HEK293 (cell line): ENCODE results near the gene NTNG1.

Experiments
- CTCF ChIA-PET: fragments of 350-600 bp; formaldehyde crosslinking; extraction: SDS; loops from one replicate; lab custom pipeline; 2021; ENCODE audit warnings: antibody characterized with exemption; lab: Yijun Ruan, JAX
- POLR2A ChIA-PET: fragments of 300-600 bp; formaldehyde crosslinking; extraction: SDS; loops from one replicate; lab custom pipeline; 2020; ENCODE audit warnings: antibody characterized with exemption, inconsistent platforms; lab: Yijun Ruan, JAX
- H3K27ac ChIP-seq: fragments of 200-500 bp; sonication (Bioruptor generic); 2 replicates; pipeline ENCODE4 v1.5.1; 2014; ENCODE audit warnings: low read depth, low read length, control low read depth, inconsistent platforms; ENCODE audit errors: extremely low read depth
- H3K36me3 ChIP-seq, 2 experiments: fragments of 200-500 bp in 1 of 2; sonication (Bioruptor generic) in 1 of 2; 1 replicate in 1 of 2; 2 replicates in 1 of 2; pipeline ENCODE4 v1.5.1; 2014 to 2017; ENCODE audit warnings: inconsistent platforms in 2 of 2, low read length in 2 of 2; ENCODE audit not compliant: control insufficient read depth in 2 of 2, insufficient read depth in 1 of 2
- H3K4me1 ChIP-seq: fragments of 200-500 bp; sonication (Bioruptor generic); 2 replicates; pipeline ENCODE4 v1.5.1; 2014; ENCODE audit warnings: mild to moderate bottlenecking, low read length, inconsistent platforms; ENCODE audit not compliant: control insufficient read depth, insufficient read depth
- H3K4me3 ChIP-seq: 2 replicates; pipeline ENCODE4 v1.5.1; 2011; ENCODE audit warnings: low read depth, mild to moderate bottlenecking, control low read depth, low read length, moderate library complexity
- H3K9me3 ChIP-seq: fragments of 200-500 bp; sonication (Bioruptor generic); 2 replicates; pipeline ENCODE4 v1.5.1; 2014; ENCODE audit warnings: low read depth, low read length, inconsistent platforms; ENCODE audit not compliant: control insufficient read depth, insufficient read depth
- GLIS1 ChIP-seq: fragments of 450-650 bp; formaldehyde crosslinking; IDR thresholded peaks from 2 replicates; pipeline ENCODE4 v1.5.1; 2016; ENCODE audit warnings: missing biosample characterization, missing genetic modification characterization
- GLIS2 ChIP-seq: fragments of 450-650 bp; formaldehyde crosslinking; IDR thresholded peaks from 2 replicates; pipeline ENCODE4 v1.5.1; 2016; ENCODE audit warnings: missing biosample characterization, missing genetic modification characterization
- HOXA7 ChIP-seq: sonication (generic); formaldehyde crosslinking; IDR thresholded peaks from 2 replicates; pipeline ENCODE4 v1.8.1; 2022; ENCODE audit warnings: missing genetic modification reagents, borderline replicate concordance
- HOXC10 ChIP-seq: sonication (generic); formaldehyde crosslinking; IDR thresholded peaks from 2 replicates; pipeline ENCODE4 v1.8.1; 2023; ENCODE audit warnings: mild to moderate bottlenecking, missing genetic modification reagents
- SETDB1 ChIP-seq: IDR thresholded peaks from one replicate; pipeline ENCODE4 v1.6.1; 2017; ENCODE audit warnings: mild to moderate bottlenecking, low read length, moderate library complexity, mixed read lengths; ENCODE audit not compliant: insufficient read length
- SP3 ChIP-seq: fragments of 450-650 bp; formaldehyde crosslinking; IDR thresholded peaks from 2 replicates; pipeline ENCODE4 v1.5.1; 2016; ENCODE audit warnings: missing biosample characterization, missing genetic modification characterization
- ZNF10 ChIP-seq: fragments of 450-650 bp; formaldehyde crosslinking; IDR thresholded peaks from 2 replicates; pipeline ENCODE4 v1.5.1; 2017; ENCODE audit warnings: missing biosample characterization, missing genetic modification characterization
- ZNF223 ChIP-seq: fragments of 450-650 bp; formaldehyde crosslinking; IDR thresholded peaks from 2 replicates; pipeline ENCODE4 v1.5.1; 2016; ENCODE audit warnings: missing biosample characterization, missing genetic modification characterization
- ZNF24 ChIP-seq: fragments of 450-650 bp; formaldehyde crosslinking; IDR thresholded peaks from 2 replicates; pipeline ENCODE4 v1.5.1; 2016; ENCODE audit warnings: missing biosample characterization, missing genetic modification characterization
- ZNF324 ChIP-seq: fragments of 450-650 bp; formaldehyde crosslinking; IDR thresholded peaks from 2 replicates; pipeline ENCODE4 v1.5.1; 2016; ENCODE audit warnings: missing biosample characterization, missing genetic modification characterization
- ZNF391 ChIP-seq: fragments of 450-650 bp; formaldehyde crosslinking; IDR thresholded peaks from 2 replicates; pipeline ENCODE4 v1.5.1; 2016; ENCODE audit warnings: low read depth, missing biosample characterization, missing genetic modification characterization, borderline replicate concordance
- ZNF394 ChIP-seq: fragments of 450-650 bp; formaldehyde crosslinking; IDR thresholded peaks from 2 replicates; pipeline ENCODE4 v1.5.1; 2016; ENCODE audit warnings: missing biosample characterization, missing genetic modification characterization, mild to moderate bottlenecking, moderate library complexity, borderline replicate concordance
- ZNF433 ChIP-seq: fragments of 450-650 bp; formaldehyde crosslinking; IDR thresholded peaks from 2 replicates; pipeline ENCODE4 v1.5.1; 2016; ENCODE audit warnings: missing biosample characterization, missing genetic modification characterization, low read depth
- ZNF521 ChIP-seq: fragments of 450-650 bp; formaldehyde crosslinking; IDR thresholded peaks from 2 replicates; pipeline ENCODE4 v1.5.1; 2017; ENCODE audit warnings: missing biosample characterization, mild to moderate bottlenecking, missing genetic modification characterization
- ZNF549 ChIP-seq: fragments of 450-650 bp; IDR thresholded peaks from 2 replicates; pipeline ENCODE4 v1.5.1; 2018; ENCODE audit warnings: missing biosample characterization, missing genetic modification characterization, mild to moderate bottlenecking, inconsistent platforms, moderate library complexity
- ZNF558 ChIP-seq: fragments of 450-650 bp; formaldehyde crosslinking; IDR thresholded peaks from 2 replicates; pipeline ENCODE4 v1.5.1; 2016; ENCODE audit warnings: missing biosample characterization, missing genetic modification characterization
- ZNF624 ChIP-seq: fragments of 450-650 bp; formaldehyde crosslinking; IDR thresholded peaks from 2 replicates; pipeline ENCODE4 v1.5.1; 2017; ENCODE audit warnings: missing biosample characterization, missing genetic modification characterization
- ZNF654 ChIP-seq: fragments of 450-650 bp; formaldehyde crosslinking; IDR thresholded peaks from 2 replicates; pipeline ENCODE4 v1.5.1; 2016; ENCODE audit warnings: low read depth, missing biosample characterization, missing genetic modification characterization
- ZNF791 ChIP-seq: fragments of 450-650 bp; formaldehyde crosslinking; IDR thresholded peaks from 2 replicates; pipeline ENCODE4 v1.5.1; 2016; ENCODE audit warnings: missing biosample characterization, missing genetic modification characterization
- ZNF843 ChIP-seq: fragments of 450-650 bp; formaldehyde crosslinking; IDR thresholded peaks from 2 replicates; pipeline ENCODE4 v1.5.1; 2016; ENCODE audit warnings: missing biosample characterization, missing genetic modification characterization
- TF ChIP-seq, protein P1 (sequence below): IDR thresholded peaks from 2 replicates; pipeline ENCODE4 v1.6.1; 2011; ENCODE audit warnings: mild to moderate bottlenecking, low read depth, low read length, borderline replicate concordance
- TF ChIP-seq, protein P2 (sequence below): fragments of 450-650 bp; formaldehyde crosslinking; IDR thresholded peaks from 2 replicates; pipeline ENCODE4 v1.5.1; 2016; ENCODE audit warnings: missing biosample characterization, missing genetic modification characterization
- TF ChIP-seq, protein P3 (sequence below): fragments of 450-650 bp; formaldehyde crosslinking; IDR thresholded peaks from 2 replicates; pipeline ENCODE4 v1.5.1; 2016; ENCODE audit warnings: missing biosample characterization, missing genetic modification characterization
- TF ChIP-seq, protein P4 (sequence below): sonication (generic); formaldehyde crosslinking; IDR thresholded peaks from 2 replicates; pipeline ENCODE4 v1.8.1; 2022; ENCODE audit warnings: mild to moderate bottlenecking, moderate library complexity, missing genetic modification reagents
- TF ChIP-seq, protein P5 (sequence below): fragments of 450-650 bp; formaldehyde crosslinking; IDR thresholded peaks from 2 replicates; pipeline ENCODE4 v1.5.1; 2017; ENCODE audit warnings: missing biosample characterization, missing genetic modification characterization
- TF ChIP-seq, protein P6 (sequence below): fragments of 450-650 bp; formaldehyde crosslinking; IDR thresholded peaks from 2 replicates; pipeline ENCODE4 v1.5.1; 2016; ENCODE audit warnings: missing biosample characterization, missing genetic modification characterization

NTNG1 gene

DNA sequence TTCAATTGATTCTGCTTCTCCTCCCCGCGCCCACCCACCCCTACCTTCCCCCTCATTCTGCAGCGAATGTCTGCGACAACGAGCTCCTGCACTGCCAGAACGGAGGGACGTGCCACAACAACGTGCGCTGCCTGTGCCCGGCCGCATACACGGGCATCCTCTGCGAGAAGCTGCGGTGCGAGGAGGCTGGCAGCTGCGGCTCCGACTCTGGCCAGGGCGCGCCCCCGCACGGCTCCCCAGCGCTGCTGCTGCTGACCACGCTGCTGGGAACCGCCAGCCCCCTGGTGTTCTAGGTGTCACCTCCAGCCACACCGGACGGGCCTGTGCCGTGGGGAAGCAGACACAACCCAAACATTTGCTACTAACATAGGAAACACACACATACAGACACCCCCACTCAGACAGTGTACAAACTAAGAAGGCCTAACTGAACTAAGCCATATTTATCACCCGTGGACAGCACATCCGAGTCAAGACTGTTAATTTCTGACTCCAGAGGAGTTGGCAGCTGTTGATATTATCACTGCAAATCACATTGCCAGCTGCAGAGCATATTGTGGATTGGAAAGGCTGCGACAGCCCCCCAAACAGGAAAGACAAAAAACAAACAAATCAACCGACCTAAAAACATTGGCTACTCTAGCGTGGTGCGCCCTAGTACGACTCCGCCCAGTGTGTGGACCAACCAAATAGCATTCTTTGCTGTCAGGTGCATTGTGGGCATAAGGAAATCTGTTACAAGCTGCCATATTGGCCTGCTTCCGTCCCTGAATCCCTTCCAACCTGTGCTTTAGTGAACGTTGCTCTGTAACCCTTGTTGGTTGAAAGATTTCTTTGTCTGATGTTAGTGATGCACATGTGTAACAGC lies 339.9 kb downstream of the NTNG1 start:
- H3K36me3 ChIP-seq = no peaks in the 10 kb centered on the region
- TF ChIP-seq ZNF433 (tag by site-specific recombination) = no peak
- no peak for TF ChIP-seq ZNF791 (tag by site-specific recombination)
- no peak for TF ChIP-seq ZNF521 (tag by site-specific recombination)
- no peak for TF ChIP-seq HOXC10 (CRISPR knock-in tag)
- no peak for TF ChIP-seq ZNF10 (tag by site-specific recombination)
- TF ChIP-seq GLIS2 (tag by site-specific recombination) = no peak
- TF ChIP-seq ZNF324 (tag by site-specific recombination) = no peak
- TF ChIP-seq, protein P1, sequence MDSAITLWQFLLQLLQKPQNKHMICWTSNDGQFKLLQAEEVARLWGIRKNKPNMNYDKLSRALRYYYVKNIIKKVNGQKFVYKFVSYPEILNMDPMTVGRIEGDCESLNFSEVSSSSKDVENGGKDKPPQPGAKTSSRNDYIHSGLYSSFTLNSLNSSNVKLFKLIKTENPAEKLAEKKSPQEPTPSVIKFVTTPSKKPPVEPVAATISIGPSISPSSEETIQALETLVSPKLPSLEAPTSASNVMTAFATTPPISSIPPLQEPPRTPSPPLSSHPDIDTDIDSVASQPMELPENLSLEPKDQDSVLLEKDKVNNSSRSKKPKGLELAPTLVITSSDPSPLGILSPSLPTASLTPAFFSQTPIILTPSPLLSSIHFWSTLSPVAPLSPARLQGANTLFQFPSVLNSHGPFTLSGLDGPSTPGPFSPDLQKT = no peak
- TF ChIP-seq, protein P2, sequence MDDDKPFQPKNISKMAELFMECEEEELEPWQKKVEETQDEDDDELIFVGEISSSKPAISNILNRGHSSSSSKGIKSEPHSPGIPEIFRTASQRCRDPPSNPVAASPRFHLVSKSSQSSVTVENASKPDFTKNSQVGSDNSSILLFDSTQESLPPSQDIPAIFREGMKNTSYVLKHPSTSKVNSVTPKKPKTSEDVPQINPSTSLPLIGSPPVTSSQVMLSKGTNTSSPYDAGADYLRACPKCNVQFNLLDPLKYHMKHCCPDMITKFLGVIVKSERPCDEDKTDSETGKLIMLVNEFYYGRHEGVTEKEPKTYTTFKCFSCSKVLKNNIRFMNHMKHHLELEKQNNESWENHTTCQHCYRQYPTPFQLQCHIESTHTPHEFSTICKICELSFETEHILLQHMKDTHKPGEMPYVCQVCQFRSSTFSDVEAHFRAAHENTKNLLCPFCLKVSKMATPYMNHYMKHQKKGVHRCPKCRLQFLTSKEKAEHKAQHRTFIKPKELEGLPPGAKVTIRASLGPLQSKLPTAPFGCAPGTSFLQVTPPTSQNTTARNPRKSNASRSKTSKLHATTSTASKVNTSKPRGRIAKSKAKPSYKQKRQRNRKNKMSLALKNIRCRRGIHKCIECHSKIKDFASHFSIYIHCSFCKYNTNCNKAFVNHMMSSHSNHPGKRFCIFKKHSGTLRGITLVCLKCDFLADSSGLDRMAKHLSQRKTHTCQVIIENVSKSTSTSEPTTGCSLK = no peak
- TF ChIP-seq ZNF624 (tag by site-specific recombination) = no peak
- no peak for TF ChIP-seq ZNF391 (tag by site-specific recombination)
- TF ChIP-seq SETDB1 = no peak
- no peak overlapping the region for H3K4me3 ChIP-seq
- POLR2A ChIA-PET = no interaction called here
- no peaks in the 10 kb centered on the region for H3K9me3 ChIP-seq
- no peak overlapping the region for H3K27ac ChIP-seq
- H3K4me1 ChIP-seq = no peaks in the 10 kb centered on the region
- CTCF ChIA-PET = no interaction called here

DNA sequence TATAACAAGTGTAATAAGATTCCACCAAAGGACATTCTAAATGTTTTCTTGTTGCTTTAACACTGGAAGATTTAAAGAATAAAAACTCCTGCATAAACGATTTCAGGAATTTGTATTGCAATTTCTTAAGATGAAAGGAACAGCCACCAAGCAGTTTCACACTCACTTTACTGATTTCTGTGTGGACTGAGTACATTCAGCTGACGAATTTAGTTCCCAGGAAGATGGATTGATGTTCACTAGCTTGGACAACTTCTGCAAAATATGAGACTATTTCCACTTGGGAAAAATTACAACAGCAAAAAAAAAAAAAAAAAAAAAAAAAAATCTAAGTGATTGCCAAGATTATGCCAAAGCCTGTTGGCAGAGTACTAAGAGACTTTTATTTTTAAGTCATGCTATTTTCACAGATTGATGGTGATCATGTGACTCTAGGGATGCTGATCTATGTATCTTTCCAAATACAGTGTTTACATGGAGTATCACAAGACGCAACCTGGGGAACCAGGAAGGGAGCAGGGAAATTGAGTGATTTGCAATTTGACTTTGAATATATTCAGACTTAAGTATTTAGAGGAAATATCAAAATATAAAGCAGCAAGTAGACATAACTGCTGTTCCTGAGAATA lies 341.0 kb downstream of the NTNG1 start:
- Histone ChIP-seq H3K4me1 (no peaks in the 10 kb centered on the region), H3K4me3 (no peak overlapping the region), H3K27ac (no peak overlapping the region), H3K36me3 (no peaks in the 10 kb centered on the region), H3K9me3 (no peaks in the 10 kb centered on the region)
- CTCF ChIA-PET = no interaction called here
- POLR2A ChIA-PET = no interaction called here
- TF ChIP-seq, protein P3, sequence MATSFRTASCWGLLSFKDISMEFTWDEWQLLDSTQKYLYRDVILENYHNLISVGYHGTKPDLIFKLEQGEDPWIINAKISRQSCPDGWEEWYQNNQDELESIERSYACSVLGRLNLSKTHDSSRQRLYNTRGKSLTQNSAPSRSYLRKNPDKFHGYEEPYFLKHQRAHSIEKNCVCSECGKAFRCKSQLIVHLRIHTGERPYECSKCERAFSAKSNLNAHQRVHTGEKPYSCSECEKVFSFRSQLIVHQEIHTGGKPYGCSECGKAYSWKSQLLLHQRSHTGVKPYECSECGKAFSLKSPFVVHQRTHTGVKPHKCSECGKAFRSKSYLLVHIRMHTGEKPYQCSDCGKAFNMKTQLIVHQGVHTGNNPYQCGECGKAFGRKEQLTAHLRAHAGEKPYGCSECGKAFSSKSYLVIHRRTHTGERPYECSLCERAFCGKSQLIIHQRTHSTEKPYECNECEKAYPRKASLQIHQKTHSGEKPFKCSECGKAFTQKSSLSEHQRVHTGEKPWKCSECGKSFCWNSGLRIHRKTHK (tag by site-specific recombination) = no peak
- TF ChIP-seq ZNF558 (tag by site-specific recombination) (no peak), ZNF549 (tag by site-specific recombination) (no peak), ZNF654 (tag by site-specific recombination) (no peak), GLIS1 (tag by site-specific recombination) (no peak), ZNF843 (tag by site-specific recombination) (no peak), HOXA7 (CRISPR knock-in tag) (no peak), ZNF394 (tag by site-specific recombination) (no peak), ZNF223 (tag by site-specific recombination) (no peak), SP3 (tag by site-specific recombination) (no peak), ZNF24 (tag by site-specific recombination) (no peak)
- TF ChIP-seq, protein P4, sequence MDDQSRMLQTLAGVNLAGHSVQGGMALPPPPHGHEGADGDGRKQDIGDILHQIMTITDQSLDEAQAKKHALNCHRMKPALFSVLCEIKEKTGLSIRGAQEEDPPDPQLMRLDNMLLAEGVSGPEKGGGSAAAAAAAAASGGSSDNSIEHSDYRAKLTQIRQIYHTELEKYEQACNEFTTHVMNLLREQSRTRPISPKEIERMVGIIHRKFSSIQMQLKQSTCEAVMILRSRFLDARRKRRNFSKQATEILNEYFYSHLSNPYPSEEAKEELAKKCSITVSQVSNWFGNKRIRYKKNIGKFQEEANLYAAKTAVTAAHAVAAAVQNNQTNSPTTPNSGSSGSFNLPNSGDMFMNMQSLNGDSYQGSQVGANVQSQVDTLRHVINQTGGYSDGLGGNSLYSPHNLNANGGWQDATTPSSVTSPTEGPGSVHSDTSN (CRISPR knock-in tag) = no peak
- TF ChIP-seq, protein P5, sequence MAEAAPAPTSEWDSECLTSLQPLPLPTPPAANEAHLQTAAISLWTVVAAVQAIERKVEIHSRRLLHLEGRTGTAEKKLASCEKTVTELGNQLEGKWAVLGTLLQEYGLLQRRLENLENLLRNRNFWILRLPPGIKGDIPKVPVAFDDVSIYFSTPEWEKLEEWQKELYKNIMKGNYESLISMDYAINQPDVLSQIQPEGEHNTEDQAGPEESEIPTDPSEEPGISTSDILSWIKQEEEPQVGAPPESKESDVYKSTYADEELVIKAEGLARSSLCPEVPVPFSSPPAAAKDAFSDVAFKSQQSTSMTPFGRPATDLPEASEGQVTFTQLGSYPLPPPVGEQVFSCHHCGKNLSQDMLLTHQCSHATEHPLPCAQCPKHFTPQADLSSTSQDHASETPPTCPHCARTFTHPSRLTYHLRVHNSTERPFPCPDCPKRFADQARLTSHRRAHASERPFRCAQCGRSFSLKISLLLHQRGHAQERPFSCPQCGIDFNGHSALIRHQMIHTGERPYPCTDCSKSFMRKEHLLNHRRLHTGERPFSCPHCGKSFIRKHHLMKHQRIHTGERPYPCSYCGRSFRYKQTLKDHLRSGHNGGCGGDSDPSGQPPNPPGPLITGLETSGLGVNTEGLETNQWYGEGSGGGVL (tag by site-specific recombination) = no peak
- TF ChIP-seq, protein P6, sequence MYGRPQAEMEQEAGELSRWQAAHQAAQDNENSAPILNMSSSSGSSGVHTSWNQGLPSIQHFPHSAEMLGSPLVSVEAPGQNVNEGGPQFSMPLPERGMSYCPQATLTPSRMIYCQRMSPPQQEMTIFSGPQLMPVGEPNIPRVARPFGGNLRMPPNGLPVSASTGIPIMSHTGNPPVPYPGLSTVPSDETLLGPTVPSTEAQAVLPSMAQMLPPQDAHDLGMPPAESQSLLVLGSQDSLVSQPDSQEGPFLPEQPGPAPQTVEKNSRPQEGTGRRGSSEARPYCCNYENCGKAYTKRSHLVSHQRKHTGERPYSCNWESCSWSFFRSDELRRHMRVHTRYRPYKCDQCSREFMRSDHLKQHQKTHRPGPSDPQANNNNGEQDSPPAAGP (tag by site-specific recombination) = no peak
